SU-DHL-6 (cell line): ENCODE measurements around the gene GANC.

Experiments used
- H2AFZ ChIP-seq: fragments of 200-600 bp; sonication (generic); 2 replicates; pipeline ENCODE4 v1.6.1; 2014; ENCODE audit warnings: low read depth, mild to moderate bottlenecking, moderate library complexity, mixed read lengths, antibody characterized with exemption, low read length; ENCODE audit not compliant: severe bottlenecking
- H3F3A ChIP-seq: fragments of 200-600 bp; shearing (Covaris generic); 2 replicates; pipeline ENCODE4 v1.6.0; 2016; ENCODE audit warnings: antibody characterized with exemption, mild to moderate bottlenecking; ENCODE audit not compliant: insufficient read depth
- H3K27ac ChIP-seq: fragments of 200-600 bp; sonication (generic); 2 replicates; pipeline ENCODE4 v1.5.1; 2016; ENCODE audit warnings: low read depth, mild to moderate bottlenecking, low read length, moderate library complexity, mixed read lengths
- H3K27me3 ChIP-seq: fragments of 200-600 bp; sonication (generic), shearing (Covaris generic); 2 replicates; pipeline ENCODE4 v1.6.0; 2014; ENCODE audit warnings: mild to moderate bottlenecking, low read length
- H3K36me3 ChIP-seq: fragments of 200-600 bp; sonication (generic); 2 replicates; pipeline ENCODE4 v1.6.1; 2014; ENCODE audit warnings: mild to moderate bottlenecking, low read length, mixed read lengths
- H3K4me2 ChIP-seq: fragments of 300-600, 200-600 bp; shearing (Covaris generic), sonication (generic); 2 replicates; pipeline ENCODE4 v1.6.0; 2014; ENCODE audit warnings: low read length, low read depth, mild to moderate bottlenecking; ENCODE audit not compliant: poor library complexity, severe bottlenecking
- H3K4me3 ChIP-seq: fragments of 200-600 bp; sonication (generic); 2 replicates; pipeline ENCODE4 v1.5.1; 2014; ENCODE audit warnings: antibody characterized with exemption, low read length, mild to moderate bottlenecking, mixed read lengths; ENCODE audit not compliant: insufficient read depth, poor library complexity, severe bottlenecking
- H3K79me2 ChIP-seq: fragments of 200-600 bp; sonication (generic); 2 replicates; pipeline ENCODE4 v1.6.1; 2014; ENCODE audit warnings: mild to moderate bottlenecking, low read length, moderate library complexity; ENCODE audit not compliant: insufficient read depth
- H3K9ac ChIP-seq: fragments of 200-600 bp; sonication (generic); 2 replicates; pipeline ENCODE4 v1.7.0; 2014; ENCODE audit warnings: mild to moderate bottlenecking, low read length
- H3K9me2 ChIP-seq: fragments of 200-600 bp; sonication (generic); replicated peaks from 2 replicates; pipeline ENCODE4 v1.6.1; 2014; ENCODE audit warnings: low read length; ENCODE audit not compliant: insufficient read depth
- H3K9me3 ChIP-seq: fragments of 200-600 bp; sonication (generic); 2 replicates; pipeline ENCODE4 v1.6.1; 2014; ENCODE audit warnings: low read length, mixed read lengths; ENCODE audit not compliant: insufficient read depth
- H4K20me1 ChIP-seq: fragments of 200-600 bp; sonication (generic); 2 replicates; pipeline ENCODE4 v1.6.1; 2014; ENCODE audit warnings: low read depth, mild to moderate bottlenecking, antibody characterized with exemption, low read length, moderate library complexity, mixed read lengths
- CTCF ChIP-seq: fragments of 200-600 bp; sonication (generic); IDR thresholded peaks from one replicate; pipeline ENCODE4 v1.5.1; 2017; ENCODE audit warnings: antibody characterized with exemption, mild to moderate bottlenecking, low read length, moderate library complexity; ENCODE audit not compliant: insufficient read depth, poor library complexity, severe bottlenecking
- EZH2phosphoT487 ChIP-seq: fragments of 200-600 bp; sonication (generic), shearing (Covaris generic); conservative IDR thresholded peaks from 2 replicates; pipeline ENCODE4 v1.6.1; 2018; ENCODE audit warnings: mild to moderate bottlenecking, antibody characterized with exemption, low read length, moderate library complexity, mixed read lengths

Gene GANC

GRCh38 chr15:42285034-42285433 lies 12.0 kb downstream of the GANC start:
- H3K79me2 ChIP-seq = no peaks in the 10 kb centered on the region
- H3K9me3 ChIP-seq = no peaks in the 10 kb centered on the region
- no peaks in the 10 kb centered on the region for H3K36me3 ChIP-seq
- H3K27me3 ChIP-seq = no peaks in the 10 kb centered on the region
- TF ChIP-seq EZH2phosphoT487 (no peak), CTCF (no peak)
- no peaks in the 10 kb centered on the region for H4K20me1 ChIP-seq
- no peak overlapping the region for H3K9ac ChIP-seq
- H3K9me2 ChIP-seq = no peaks in the 10 kb centered on the region
- no peak overlapping the region for H2AFZ ChIP-seq
- no peak overlapping the region for H3K27ac ChIP-seq
- H3K4me3 ChIP-seq = no peak overlapping the region
- H3F3A ChIP-seq = no peaks in the 10 kb centered on the region
- H3K4me2 ChIP-seq = no peak overlapping the region

GRCh38 chr15:42286445-42287029 lies 13.5 kb downstream of the GANC start:
- no peaks in the 10 kb centered on the region for H3F3A ChIP-seq
- no peak overlapping the region for H3K9ac ChIP-seq
- no peaks in the 10 kb centered on the region for H3K9me3 ChIP-seq
- H3K36me3 ChIP-seq = no peaks in the 10 kb centered on the region
- H3K27me3 ChIP-seq = no peaks in the 10 kb centered on the region
- no peak overlapping the region for H3K4me3 ChIP-seq
- no peaks in the 10 kb centered on the region for H3K9me2 ChIP-seq
- TF ChIP-seq EZH2phosphoT487 = no peak
- no peak for TF ChIP-seq CTCF
- no peak overlapping the region for H3K4me2 ChIP-seq
- no peak overlapping the region for H2AFZ ChIP-seq
- no peak overlapping the region for H3K27ac ChIP-seq
- H3K79me2 ChIP-seq = no peaks in the 10 kb centered on the region
- no peaks in the 10 kb centered on the region for H4K20me1 ChIP-seq

GRCh38 chr15:42287931-42288330 lies 14.9 kb downstream of the GANC start:
- no peaks in the 10 kb centered on the region for H4K20me1 ChIP-seq
- H3K4me3 ChIP-seq = no peak overlapping the region
- H3K9ac ChIP-seq = no peak overlapping the region
- no peaks in the 10 kb centered on the region for H3K36me3 ChIP-seq
- no peaks in the 10 kb centered on the region for H3K9me2 ChIP-seq
- TF ChIP-seq EZH2phosphoT487 (no peak), CTCF (no peak)
- no peaks in the 10 kb centered on the region for H3F3A ChIP-seq
- H3K4me2 ChIP-seq = no peak overlapping the region
- no peaks in the 10 kb centered on the region for H3K27me3 ChIP-seq
- no peak overlapping the region for H2AFZ ChIP-seq
- no peaks in the 10 kb centered on the region for H3K79me2 ChIP-seq
- no peaks in the 10 kb centered on the region for H3K9me3 ChIP-seq
- H3K27ac ChIP-seq = no peak overlapping the region
